ENCODE results near the gene ACADS. TPM values are rescaled to one million over a fixed set of nuclear protein-coding genes. Genes with fewer than 3 reads are reported as not detected.

Gene ACADS
- total RNA-seq, 4 donors from 2014 or later, result 40.8 to 85.9 (median 65.1) TPM

DNA sequence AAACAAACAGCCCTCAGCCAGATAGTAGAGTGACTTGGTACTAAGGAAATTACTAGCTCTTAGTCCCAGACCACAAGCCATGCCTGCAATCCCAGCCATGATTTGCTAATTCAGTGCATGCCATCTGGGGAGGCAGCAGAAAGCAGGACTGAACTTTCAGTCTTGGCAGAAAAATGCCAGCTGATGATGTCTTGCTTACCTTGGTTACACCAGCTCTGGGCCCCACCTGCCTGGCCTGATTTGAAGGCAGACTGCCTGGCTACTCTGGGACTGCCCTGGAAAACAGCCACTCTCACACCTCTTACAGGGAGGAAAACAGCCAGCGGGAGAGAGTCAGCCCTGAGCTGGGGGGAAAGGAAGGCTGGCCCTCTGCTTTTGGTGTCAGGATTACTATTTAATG is 20.0 kb upstream of the ACADS start:
- Histone ChIP-seq H3K4me3 (replicated peaks in 1 of 3) (no peak overlapping the region), H3K27ac (no peak overlapping the region), H3K9me3 (no peaks in the 10 kb centered on the region), H3K36me3 (peaks cover under 1 to 1% of the 10 kb centered on the region in 2 donors), H3K4me1 (peaks cover 31 to 56% of the 10 kb centered on the region in 2 donors), H3K27me3 (no peaks in the 10 kb centered on the region)
- no peak for TF ChIP-seq POLR2A (IDR thresholded peaks at IDR 0.05)
- TF ChIP-seq, protein P1, sequence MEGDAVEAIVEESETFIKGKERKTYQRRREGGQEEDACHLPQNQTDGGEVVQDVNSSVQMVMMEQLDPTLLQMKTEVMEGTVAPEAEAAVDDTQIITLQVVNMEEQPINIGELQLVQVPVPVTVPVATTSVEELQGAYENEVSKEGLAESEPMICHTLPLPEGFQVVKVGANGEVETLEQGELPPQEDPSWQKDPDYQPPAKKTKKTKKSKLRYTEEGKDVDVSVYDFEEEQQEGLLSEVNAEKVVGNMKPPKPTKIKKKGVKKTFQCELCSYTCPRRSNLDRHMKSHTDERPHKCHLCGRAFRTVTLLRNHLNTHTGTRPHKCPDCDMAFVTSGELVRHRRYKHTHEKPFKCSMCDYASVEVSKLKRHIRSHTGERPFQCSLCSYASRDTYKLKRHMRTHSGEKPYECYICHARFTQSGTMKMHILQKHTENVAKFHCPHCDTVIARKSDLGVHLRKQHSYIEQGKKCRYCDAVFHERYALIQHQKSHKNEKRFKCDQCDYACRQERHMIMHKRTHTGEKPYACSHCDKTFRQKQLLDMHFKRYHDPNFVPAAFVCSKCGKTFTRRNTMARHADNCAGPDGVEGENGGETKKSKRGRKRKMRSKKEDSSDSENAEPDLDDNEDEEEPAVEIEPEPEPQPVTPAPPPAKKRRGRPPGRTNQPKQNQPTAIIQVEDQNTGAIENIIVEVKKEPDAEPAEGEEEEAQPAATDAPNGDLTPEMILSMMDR (IDR thresholded peaks at IDR 0.05), result no peak
- 73 to 88% methylated on average over 1 of the region's 1 CpG for WGBS, 2 donors
- peak in 1 of 2 donors; percentile 45 for DNase-seq
- intact Hi-C loops (cut with DNase I), result no loop called here

DNA sequence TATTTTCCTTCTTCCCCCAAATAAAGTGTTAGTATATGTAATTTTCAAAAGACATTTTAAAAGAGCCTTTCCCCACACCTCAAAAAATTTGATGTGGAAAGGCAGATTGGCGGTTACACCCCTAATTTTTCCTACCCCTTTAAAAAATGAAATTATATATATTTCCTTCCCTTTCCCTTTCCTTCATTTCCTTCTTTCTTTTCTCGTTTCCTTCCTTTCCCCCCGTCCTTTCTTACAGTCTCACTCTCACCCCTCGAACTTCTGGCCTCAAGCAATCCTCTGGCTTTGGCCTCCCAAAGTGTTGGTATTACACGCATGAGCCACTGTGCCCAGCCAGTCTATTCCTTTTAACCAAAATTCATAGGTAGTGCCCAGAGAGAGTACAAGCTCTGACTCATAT is 19.6 kb upstream of the ACADS start:
- Histone ChIP-seq H3K27me3 (no peaks in the 10 kb centered on the region), H3K27ac (no peak overlapping the region), H3K9me3 (no peaks in the 10 kb centered on the region), H3K4me3 (replicated peaks in 1 of 3) (no peak overlapping the region), H3K4me1 (peaks cover 31 to 51% of the 10 kb centered on the region in 2 donors), H3K36me3 (no peaks in the 10 kb centered on the region)
- no peak for TF ChIP-seq POLR2A (IDR thresholded peaks at IDR 0.05)
- TF ChIP-seq, protein P1 (IDR thresholded peaks at IDR 0.05), result no peak
- DNase-seq, result no peak
- 88% methylated on average over 5 of the region's 5 CpGs for WGBS, 2 donors
- intact Hi-C loops (cut with DNase I), result no loop called here

DNA sequence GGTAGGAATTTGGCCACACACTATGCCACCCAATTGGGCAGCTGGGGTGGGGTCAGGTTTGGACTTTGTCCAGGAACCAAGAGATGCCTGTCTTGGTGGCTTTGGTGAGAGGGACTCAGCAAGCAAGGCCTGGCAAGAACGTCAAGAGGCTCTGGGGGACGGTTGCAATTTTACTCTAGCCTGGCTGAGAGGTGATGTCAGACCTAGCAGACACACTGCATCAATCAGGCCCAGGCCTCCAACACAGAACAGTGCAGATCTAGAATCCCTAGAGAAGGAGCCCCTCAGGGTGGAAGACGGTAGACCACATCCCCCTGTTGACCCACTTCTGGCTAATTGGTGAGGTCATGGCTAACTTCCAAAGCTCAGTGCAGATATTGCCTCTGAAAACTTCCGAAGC is 17.0 kb upstream of the ACADS start:
- intact Hi-C loops (cut with DNase I), result no loop called here

DNA sequence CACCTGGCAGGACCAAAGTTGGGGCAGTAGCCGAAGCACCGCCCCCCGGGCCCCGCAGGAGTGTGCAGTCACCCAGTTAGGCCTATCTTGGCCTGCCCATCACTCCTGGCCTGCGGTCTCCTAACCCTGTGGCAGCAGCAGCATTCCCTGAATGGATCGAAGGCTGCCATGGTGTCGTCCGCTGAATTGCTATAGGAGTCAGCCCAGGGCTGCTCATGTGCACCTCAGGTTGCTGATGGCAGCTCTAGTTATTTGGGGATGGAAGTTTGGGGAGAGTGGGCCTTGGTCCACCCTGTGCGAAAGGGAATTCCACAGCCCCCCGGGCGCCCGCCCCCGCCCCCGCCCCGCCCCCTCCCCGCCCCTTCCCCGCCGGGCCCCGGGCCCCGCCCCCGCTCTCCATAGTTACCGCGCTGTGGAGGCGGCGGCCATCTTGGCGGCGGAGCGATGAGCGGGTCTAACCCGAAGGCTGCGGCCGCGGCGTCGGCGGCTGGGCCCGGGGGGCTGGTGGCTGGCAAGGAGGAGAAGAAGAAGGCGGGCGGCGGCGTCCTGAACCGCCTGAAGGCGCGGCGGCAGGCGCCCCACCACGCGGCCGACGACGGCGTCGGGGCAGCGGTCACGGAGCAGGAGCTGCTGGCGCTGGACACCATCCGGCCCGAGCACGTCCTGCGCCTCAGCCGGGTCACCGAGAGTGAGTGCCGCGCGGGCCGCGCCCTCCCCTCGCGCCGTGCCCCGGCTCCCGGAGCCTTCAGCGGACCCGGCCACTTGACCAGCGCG is 15.4 kb upstream of the ACADS start, which contains the start of gene UNC119B:
UNC119B (plus strand) TSS at position 428 of the 774 bp plus-strand sequence; CDS start at position 445, 17 bp downstream.
- H3K4me3 ChIP-seq (replicated peaks in 1 of 3), result peak within 1 kb of the TSS; percentile 33 to 87 (median 85)

More for the DNA sequence above, 17.0 kb upstream of the ACADS start:
- Histone ChIP-seq H3K36me3 (peaks cover 0 to 4% of the 10 kb centered on the region in 2 donors), H3K9me3 (no peaks in the 10 kb centered on the region), H3K4me1 (peaks cover 32 to 41% of the 10 kb centered on the region in 2 donors), H3K27me3 (no peaks in the 10 kb centered on the region), H3K4me3 (replicated peaks in 1 of 3) (no peak overlapping the region), H3K27ac (peak overlapping the region; percentile 52 to 97 (median 70))
- peak; percentile 76 to 79 for DNase-seq
- TF ChIP-seq, protein P1 (IDR thresholded peaks at IDR 0.05), result no peak
- peak in 1 of 2 donors; percentile 15 for TF ChIP-seq POLR2A (IDR thresholded peaks at IDR 0.05)
- 28 to 33% methylated on average over 3 to 4 of the region's 4 CpGs for WGBS, 2 donors

More for the DNA sequence above, 15.4 kb upstream of the ACADS start, which contains the start of gene UNC119B:
- TF ChIP-seq, protein P1 (IDR thresholded peaks at IDR 0.05), result no peak
- peak in 1 of 2 donors; percentile 71 for TF ChIP-seq POLR2A (IDR thresholded peaks at IDR 0.05)
- intact Hi-C loops (cut with DNase I), result loop anchor here (2.0 kb wide), 2 partner anchors 23 to 61 kb away; partner anchors contain the start of gene MLEC
- no peaks in the 10 kb centered on the region for H3K27me3 ChIP-seq
- peak within 1 kb of the TSS; percentile 91 to 97 (median 94) for H3K27ac ChIP-seq
- 0 to 3% methylated on average over 5 to 16 of the region's 76 CpGs for WGBS, 2 donors
- H3K4me1 ChIP-seq, result peaks cover 24 to 34% of the 10 kb centered on the region in 2 donors
- no peaks in the 10 kb centered on the region for H3K9me3 ChIP-seq
- peak; percentile 71 to 72 for DNase-seq
- H3K36me3 ChIP-seq, result peaks cover 10 to 12% of the 10 kb centered on the region in 2 donors

All from thyroid gland (tissue), 4 donors.